ENCODE measurements around the gene SRSF5.
"Not testable (repeated sequence)": the region's sequence is repeated elsewhere in the genome, so short reads cannot be mapped to it uniquely, and the experiment has no call there.

SRSF5 gene

DNA sequence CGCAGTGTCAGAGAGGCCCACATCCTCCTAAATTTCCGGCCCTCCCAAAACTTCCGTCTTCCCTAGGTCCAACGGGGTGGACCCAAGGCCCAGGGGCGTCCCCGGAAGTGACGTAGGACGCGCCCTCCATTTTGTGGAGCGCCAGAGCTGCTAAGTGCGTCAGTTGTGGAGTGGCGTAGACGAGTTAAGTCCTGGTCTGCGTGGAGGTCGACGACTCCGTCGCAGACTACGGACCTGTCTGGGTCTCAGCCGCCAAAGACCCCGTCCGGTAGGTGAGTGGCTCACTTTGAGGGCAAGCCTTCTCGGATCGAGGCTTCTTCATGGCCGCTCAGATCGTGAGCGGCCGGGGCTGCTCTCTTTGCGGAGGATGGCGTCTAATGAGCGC lies at the start of gene SRSF5:
SRSF5 (plus strand) TSS at position 159 of the 385 bp plus-strand sequence. CDS start 1,015 bp downstream, outside the sequence.
- H3K27me3 ChIP-seq, result no peaks in the 10 kb centered on the region
- peak within 1 kb of the TSS; percentile 96 for H3K27ac ChIP-seq
- H3K36me3 ChIP-seq, result peaks cover 42% of the 10 kb centered on the region
- H3K4me1 ChIP-seq (ENCODE audit: control insufficient read depth in 1 of 2, insufficient read depth in 1 of 2, low read depth in 1 of 2, low read length in 1 of 2), result peaks cover 22 to 30% of the 10 kb centered on the region in 2 experiments
- H3K4me3 ChIP-seq (ENCODE audit: low read depth in 1 of 2, low read length in 1 of 2), result peak within 1 kb of the TSS; percentile 92 to 100
- H3K9me3 ChIP-seq, result no peaks in the 10 kb centered on the region
- TF ChIP-seq, protein P1, sequence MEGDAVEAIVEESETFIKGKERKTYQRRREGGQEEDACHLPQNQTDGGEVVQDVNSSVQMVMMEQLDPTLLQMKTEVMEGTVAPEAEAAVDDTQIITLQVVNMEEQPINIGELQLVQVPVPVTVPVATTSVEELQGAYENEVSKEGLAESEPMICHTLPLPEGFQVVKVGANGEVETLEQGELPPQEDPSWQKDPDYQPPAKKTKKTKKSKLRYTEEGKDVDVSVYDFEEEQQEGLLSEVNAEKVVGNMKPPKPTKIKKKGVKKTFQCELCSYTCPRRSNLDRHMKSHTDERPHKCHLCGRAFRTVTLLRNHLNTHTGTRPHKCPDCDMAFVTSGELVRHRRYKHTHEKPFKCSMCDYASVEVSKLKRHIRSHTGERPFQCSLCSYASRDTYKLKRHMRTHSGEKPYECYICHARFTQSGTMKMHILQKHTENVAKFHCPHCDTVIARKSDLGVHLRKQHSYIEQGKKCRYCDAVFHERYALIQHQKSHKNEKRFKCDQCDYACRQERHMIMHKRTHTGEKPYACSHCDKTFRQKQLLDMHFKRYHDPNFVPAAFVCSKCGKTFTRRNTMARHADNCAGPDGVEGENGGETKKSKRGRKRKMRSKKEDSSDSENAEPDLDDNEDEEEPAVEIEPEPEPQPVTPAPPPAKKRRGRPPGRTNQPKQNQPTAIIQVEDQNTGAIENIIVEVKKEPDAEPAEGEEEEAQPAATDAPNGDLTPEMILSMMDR (IDR thresholded peaks at IDR 0.05), result no peak

- not testable (repeated sequence) for H3K9me3 ChIP-seq; H3K27ac ChIP-seq; H3K4me3 ChIP-seq (ENCODE audit: low read depth in 1 of 2, low read length in 1 of 2); H3K27me3 ChIP-seq
- peaks cover 26 to 28% of the 10 kb centered on the region in 2 experiments for H3K4me1 ChIP-seq (ENCODE audit: control insufficient read depth in 1 of 2, insufficient read depth in 1 of 2, low read depth in 1 of 2, low read length in 1 of 2)
- H3K36me3 ChIP-seq, result peaks cover 16% of the 10 kb centered on the region
Observed at GRCh38 chr14:69718614-69719013, 48.3 kb upstream of the SRSF5 start.

DNA sequence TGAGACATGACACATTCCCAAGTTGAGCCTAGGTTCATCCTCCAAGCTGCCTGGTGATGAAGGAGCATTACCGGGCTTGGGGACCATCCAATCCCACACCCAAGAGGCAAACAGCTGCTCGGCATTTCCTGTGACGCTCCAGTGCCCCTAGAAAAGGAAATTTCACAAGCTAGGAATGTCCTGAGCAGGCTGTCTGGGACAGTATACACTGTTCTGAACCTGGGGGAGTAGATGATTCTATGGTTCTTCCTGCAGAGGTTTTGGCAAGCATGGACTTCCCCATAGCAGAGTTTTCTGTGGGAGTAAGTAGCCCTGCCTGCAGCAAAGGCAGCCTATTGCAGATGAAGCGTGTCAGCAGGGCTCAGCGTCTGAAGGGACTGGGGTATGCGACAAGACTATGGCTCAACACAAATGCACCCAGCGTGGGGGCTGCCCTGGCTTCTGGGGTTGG lies 47.4 kb upstream of the SRSF5 start:
- Histone ChIP-seq H3K9me3 (no peaks in the 10 kb centered on the region), H3K27me3 (no peaks in the 10 kb centered on the region), H3K36me3 (peaks cover 7% of the 10 kb centered on the region), H3K4me1 (ENCODE audit: control insufficient read depth in 1 of 2, insufficient read depth in 1 of 2, low read depth in 1 of 2, low read length in 1 of 2) (peaks cover 26 to 28% of the 10 kb centered on the region in 2 experiments), H3K4me3 (ENCODE audit: low read depth in 1 of 2, low read length in 1 of 2) (no peak overlapping the region), H3K27ac (peak overlapping the region; percentile 29)
- TF ChIP-seq, protein P1 (IDR thresholded peaks at IDR 0.05), result no peak

- H3K4me1 ChIP-seq (ENCODE audit: control insufficient read depth in 1 of 2, insufficient read depth in 1 of 2, low read depth in 1 of 2, low read length in 1 of 2), result peaks cover 23 to 29% of the 10 kb centered on the region in 2 experiments
- H3K36me3 ChIP-seq, result no peaks in the 10 kb centered on the region
- no peak overlapping the region for H3K27ac ChIP-seq
- no peaks in the 10 kb centered on the region for H3K27me3 ChIP-seq
- H3K9me3 ChIP-seq, result no peaks in the 10 kb centered on the region
- H3K4me3 ChIP-seq (ENCODE audit: low read depth in 1 of 2, low read length in 1 of 2), result no peak overlapping the region
- TF ChIP-seq, protein P1 (IDR thresholded peaks at IDR 0.05), result no peak
Observed at GRCh38 chr14:69720912-69721311, 46.0 kb upstream of the SRSF5 start.

DNA sequence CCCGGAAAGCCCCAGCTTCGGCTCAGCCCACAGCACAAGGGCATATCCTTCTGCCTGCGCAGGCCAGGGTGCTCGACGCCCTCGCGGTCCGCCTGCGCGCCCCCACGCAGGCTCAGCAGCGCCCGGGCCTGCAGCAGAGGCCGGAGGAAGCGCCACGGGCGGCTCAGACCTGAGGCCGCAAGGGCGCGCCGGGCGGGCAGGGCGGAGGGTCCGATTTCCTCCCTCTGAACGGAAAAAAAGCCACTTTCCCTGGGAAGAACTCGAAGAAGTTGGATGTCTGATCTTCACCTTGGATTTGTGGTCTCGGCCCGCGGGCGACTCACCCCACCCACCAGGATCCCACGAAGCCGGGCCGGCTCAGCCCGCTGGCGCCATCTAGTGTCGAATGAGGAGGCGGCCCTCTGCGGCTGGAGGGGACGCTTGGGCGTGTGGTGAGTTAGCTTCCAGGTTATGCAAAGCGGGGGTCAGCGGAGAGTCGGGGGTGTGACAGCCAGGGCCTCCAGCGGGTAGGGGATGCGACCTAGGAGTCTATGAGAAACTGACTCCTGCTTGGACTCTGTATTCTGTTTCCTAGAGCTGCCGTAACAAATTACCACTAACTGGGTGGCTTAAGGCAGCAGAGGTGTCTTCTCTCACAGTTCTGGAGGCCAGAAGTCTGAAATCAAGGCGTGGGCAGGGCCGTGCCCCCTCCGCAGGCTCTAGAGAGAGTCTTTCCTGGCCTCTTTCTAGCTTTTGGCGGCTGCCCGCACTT lies 40.0 kb upstream of the SRSF5 start:
- Histone ChIP-seq H3K27ac (peak overlapping the region; percentile 61), H3K4me1 (ENCODE audit: control insufficient read depth in 1 of 2, insufficient read depth in 1 of 2, low read depth in 1 of 2, low read length in 1 of 2) (peaks cover 8 to 18% of the 10 kb centered on the region in 2 experiments), H3K4me3 (ENCODE audit: low read depth in 1 of 2, low read length in 1 of 2) (peak overlapping the region; percentile 61 to 69), H3K36me3 (no peaks in the 10 kb centered on the region), H3K27me3 (no peaks in the 10 kb centered on the region), H3K9me3 (no peaks in the 10 kb centered on the region)
- TF ChIP-seq, protein P1 (IDR thresholded peaks at IDR 0.05), result peak; percentile 96

DNA sequence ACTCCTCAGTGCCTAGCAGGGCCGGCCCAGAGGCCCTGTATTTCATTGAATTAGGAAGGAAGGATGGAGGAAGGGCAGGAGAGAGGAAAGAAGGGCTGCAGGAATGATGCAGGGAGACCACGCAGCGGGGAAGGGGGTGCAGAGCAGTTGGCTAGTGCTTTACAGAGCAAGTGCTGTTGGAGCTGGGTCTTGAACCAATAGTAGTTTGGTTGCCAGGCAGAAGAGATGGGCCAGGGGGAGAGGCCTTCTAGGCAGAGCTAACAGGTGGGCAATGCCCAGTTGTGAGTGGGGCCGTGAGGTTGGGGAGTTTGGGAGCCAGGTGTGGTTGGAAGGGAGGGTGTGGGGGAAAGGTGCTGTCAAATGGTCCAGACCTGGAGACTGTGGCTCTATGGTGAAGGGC lies 39.1 kb upstream of the SRSF5 start:
- Histone ChIP-seq H3K4me3 (ENCODE audit: low read depth in 1 of 2, low read length in 1 of 2) (no peak overlapping the region), H3K4me1 (ENCODE audit: control insufficient read depth in 1 of 2, insufficient read depth in 1 of 2, low read depth in 1 of 2, low read length in 1 of 2) (peaks cover 8 to 18% of the 10 kb centered on the region in 2 experiments), H3K27ac (no peak overlapping the region), H3K27me3 (peaks cover 2% of the 10 kb centered on the region), H3K9me3 (no peaks in the 10 kb centered on the region), H3K36me3 (no peaks in the 10 kb centered on the region)
- TF ChIP-seq, protein P1 (IDR thresholded peaks at IDR 0.05), result no peak

GRCh38 chr14:69731919-69732598 lies 34.9 kb upstream of the SRSF5 start:
- H3K4me3 ChIP-seq (ENCODE audit: low read depth in 1 of 2, low read length in 1 of 2); H3K9me3 ChIP-seq; H3K36me3 ChIP-seq; H3K27ac ChIP-seq; H3K4me1 ChIP-seq (ENCODE audit: control insufficient read depth in 1 of 2, insufficient read depth in 1 of 2, low read depth in 1 of 2, low read length in 1 of 2): not testable (repeated sequence)
- H3K27me3 ChIP-seq, result peaks cover 19% of the 10 kb centered on the region

DNA sequence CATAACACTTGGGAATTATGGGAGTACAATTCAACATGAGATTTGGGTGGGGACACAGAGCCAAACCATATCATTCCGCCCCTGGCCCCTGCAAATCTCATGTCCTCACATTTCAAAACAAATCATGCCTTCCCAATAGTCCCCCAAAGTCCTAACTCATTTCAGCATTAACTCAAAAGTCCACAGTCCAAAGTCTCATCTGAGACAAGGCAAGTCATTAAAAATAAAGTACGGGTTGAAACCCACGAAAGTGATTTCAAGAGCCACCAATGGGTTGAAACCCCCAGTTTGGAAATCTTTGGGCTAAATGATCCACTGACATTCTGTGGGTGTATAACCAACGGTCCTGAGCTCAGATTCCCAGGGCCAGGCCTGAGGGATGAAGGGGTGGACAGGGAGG lies 30.5 kb upstream of the SRSF5 start:
- H3K9me3 ChIP-seq; H3K27ac ChIP-seq; H3K36me3 ChIP-seq; H3K4me3 ChIP-seq (ENCODE audit: low read depth in 1 of 2, low read length in 1 of 2); H3K4me1 ChIP-seq (ENCODE audit: control insufficient read depth in 1 of 2, insufficient read depth in 1 of 2, low read depth in 1 of 2, low read length in 1 of 2): not testable (repeated sequence)
- peaks cover 19% of the 10 kb centered on the region for H3K27me3 ChIP-seq

All from neutrophil (primary cell).